ENCODE results near the gene TGFA. TPM values are rescaled to one million over a fixed set of nuclear protein-coding genes. Genes with fewer than 3 reads are reported as not detected.
"Not testable (repeated sequence)": the region's sequence is repeated elsewhere in the genome, so short reads cannot be mapped to it uniquely, and the experiment has no call there.

TGFA gene
- total and polyA plus RNA-seq, 2 experiments from 2014 or later = 2.6 to 5.6 TPM

GRCh38 chr2:70467831-70468779, 85.5 kb downstream of the TGFA start:
- Histone ChIP-seq H3K4me2 (no peak overlapping the region), H3K27ac (no peak overlapping the region), H3K36me3 (replicated peaks; ENCODE audit: insufficient read depth, low read depth) (no peaks in the 10 kb centered on the region), H3K27me3 (no peaks in the 10 kb centered on the region), H3K79me2 (no peaks in the 10 kb centered on the region), H2AFZ (no peak overlapping the region), H3K9me3 (ENCODE audit: low read depth) (no peaks in the 10 kb centered on the region), H4K20me1 (ENCODE audit: insufficient read depth, poor library complexity, severe bottlenecking) (no peaks in the 10 kb centered on the region), H3K4me3 (no peak overlapping the region), H3K4me1 (ENCODE audit: insufficient read depth) (no peaks in the 10 kb centered on the region), H3K9me2 (replicated peaks; ENCODE audit: insufficient read depth) (no peaks in the 10 kb centered on the region)
- DNase-seq (ENCODE audit: low spot score) = no peak
- TF ChIP-seq CTCF (IDR thresholded peaks at IDR 0.05; ENCODE audit: poor library complexity) (no peak), EZH2 (IDR thresholded peaks at IDR 0.05; ENCODE audit: borderline replicate concordance) (no peak)
- 83% methylated on average over 10 of the region's 10 CpGs for WGBS (ENCODE audit: low lambda C conversion rate, missing lambda C conversion rate)

GRCh38 chr2:70467237-70467636, 86.4 kb downstream of the TGFA start:
- WGBS (ENCODE audit: low lambda C conversion rate, missing lambda C conversion rate) = 84% methylated on average over 3 of the region's 3 CpGs
- Histone ChIP-seq H2AFZ (no peak overlapping the region), H3K4me1 (ENCODE audit: insufficient read depth) (no peaks in the 10 kb centered on the region), H3K27me3 (no peaks in the 10 kb centered on the region), H4K20me1 (ENCODE audit: insufficient read depth, poor library complexity, severe bottlenecking) (no peaks in the 10 kb centered on the region), H3K9me3 (ENCODE audit: low read depth) (no peaks in the 10 kb centered on the region), H3K9me2 (replicated peaks; ENCODE audit: insufficient read depth) (no peaks in the 10 kb centered on the region), H3K4me2 (no peak overlapping the region), H3K36me3 (replicated peaks; ENCODE audit: insufficient read depth, low read depth) (no peaks in the 10 kb centered on the region), H3K79me2 (no peaks in the 10 kb centered on the region), H3K4me3 (no peak overlapping the region), H3K27ac (no peak overlapping the region)
- TF ChIP-seq EZH2 (IDR thresholded peaks at IDR 0.05; ENCODE audit: borderline replicate concordance) (no peak), EZH2phosphoT487 (IDR thresholded peaks at IDR 0.05; ENCODE audit: low read depth, severe bottlenecking, unreplicated experiment) (no peak), CTCF (IDR thresholded peaks at IDR 0.05; ENCODE audit: poor library complexity) (no peak)
- no peak for DNase-seq (ENCODE audit: low spot score)

- H3K36me3 ChIP-seq (replicated peaks; ENCODE audit: insufficient read depth, low read depth); H3K27ac ChIP-seq; H3K9me2 ChIP-seq (replicated peaks; ENCODE audit: insufficient read depth); DNase-seq (ENCODE audit: low spot score); H2AFZ ChIP-seq; H3K4me2 ChIP-seq; H3K9me3 ChIP-seq (ENCODE audit: low read depth); H4K20me1 ChIP-seq (ENCODE audit: insufficient read depth, poor library complexity, severe bottlenecking); H3K27me3 ChIP-seq; H3K4me3 ChIP-seq; H3K4me1 ChIP-seq (ENCODE audit: insufficient read depth); H3K79me2 ChIP-seq: not testable (repeated sequence)
- WGBS (ENCODE audit: low lambda C conversion rate, missing lambda C conversion rate) = 94% methylated on average over 4 of the region's 4 CpGs
Measured at GRCh38 chr2:70466647-70467046, 87.0 kb downstream of the TGFA start.

GRCh38 chr2:70463997-70464396, 89.6 kb downstream of the TGFA start:
- Histone ChIP-seq H3K79me2 (no peaks in the 10 kb centered on the region), H3K27ac (no peak overlapping the region), H3K4me3 (no peak overlapping the region), H3K4me1 (ENCODE audit: insufficient read depth) (no peaks in the 10 kb centered on the region), H3K36me3 (replicated peaks; ENCODE audit: insufficient read depth, low read depth) (no peaks in the 10 kb centered on the region), H3K27me3 (no peaks in the 10 kb centered on the region), H3K9me2 (replicated peaks; ENCODE audit: insufficient read depth) (no peaks in the 10 kb centered on the region), H4K20me1 (ENCODE audit: insufficient read depth, poor library complexity, severe bottlenecking) (no peaks in the 10 kb centered on the region), H2AFZ (no peak overlapping the region), H3K4me2 (no peak overlapping the region), H3K9me3 (ENCODE audit: low read depth) (no peaks in the 10 kb centered on the region)
- DNase-seq (ENCODE audit: low spot score) = no peak
- WGBS (ENCODE audit: low lambda C conversion rate, missing lambda C conversion rate) = 93% methylated on average over 4 of the region's 4 CpGs
- TF ChIP-seq EZH2 (IDR thresholded peaks at IDR 0.05; ENCODE audit: borderline replicate concordance) = no peak
- TF ChIP-seq EZH2phosphoT487 (IDR thresholded peaks at IDR 0.05; ENCODE audit: low read depth, severe bottlenecking, unreplicated experiment) = no peak
- no peak for TF ChIP-seq CTCF (IDR thresholded peaks at IDR 0.05; ENCODE audit: poor library complexity)

Measured in hepatocyte (in vitro differentiated cells).